HEK293T (cell line): ENCODE measurements around the gene PPP1R37.
"Not testable (repeated sequence)": the region's sequence is repeated elsewhere in the genome, so short reads cannot be mapped to it uniquely, and the experiment has no call there.

ENCODE experiments used
- CTCF ChIA-PET: fragments of 350-600 bp; formaldehyde crosslinking; extraction: SDS; loops from one replicate; lab custom pipeline; 2021; ENCODE audit warnings: antibody characterized with exemption, inconsistent platforms; lab: Yijun Ruan, JAX
- POLR2A ChIA-PET: fragments of 350-600 bp; formaldehyde crosslinking; extraction: SDS; loops from one replicate; lab custom pipeline; 2020; ENCODE audit warnings: antibody characterized with exemption, inconsistent platforms; lab: Yijun Ruan, JAX
- DNase-seq: peaks from one replicate; pipeline ENCODE4 v3.0.0; 2012; ENCODE audit warnings: mixed read lengths; ENCODE audit errors: extremely low spot score
- ARNT ChIP-seq: fragments of 450-650 bp; IDR thresholded peaks from 2 replicates; pipeline ENCODE4 v1.6.1; 2017; ENCODE audit warnings: mild to moderate bottlenecking
- BHLHE40 ChIP-seq: fragments of 450-650 bp; IDR thresholded peaks from 2 replicates; pipeline ENCODE4 v1.6.1; 2016; ENCODE audit warnings: mild to moderate bottlenecking, moderate library complexity, borderline replicate concordance
- CTBP1 ChIP-seq: fragments of 450-650 bp; IDR thresholded peaks from 2 replicates; pipeline ENCODE4 v1.6.1; 2016; ENCODE audit warnings: borderline replicate concordance
- ELF4 ChIP-seq: fragments of 450-650 bp; IDR thresholded peaks from 2 replicates; pipeline ENCODE4 v1.6.1; 2017; ENCODE audit warnings: antibody characterized with exemption
- FOXA1 ChIP-seq: fragments of 450-650 bp; IDR thresholded peaks from 2 replicates; pipeline ENCODE4 v1.6.1; 2016; ENCODE audit warnings: mild to moderate bottlenecking
- FOXK2 ChIP-seq: fragments of 450-650 bp; IDR thresholded peaks from 2 replicates; pipeline ENCODE4 v1.6.1; 2016; ENCODE audit warnings: mild to moderate bottlenecking
- FOXM1 ChIP-seq: fragments of 450-650 bp; IDR thresholded peaks from 2 replicates; pipeline ENCODE4 v1.6.1; 2017; ENCODE audit warnings: mild to moderate bottlenecking, borderline replicate concordance
- HDGF ChIP-seq: fragments of 450-650 bp; IDR thresholded peaks from 2 replicates; pipeline ENCODE4 v1.6.1; 2017; ENCODE audit warnings: antibody characterized with exemption, borderline replicate concordance
- L3MBTL2 ChIP-seq: fragments of 450-650 bp; conservative IDR thresholded peaks from 2 replicates; pipeline ENCODE4 v1.6.1; 2016; ENCODE audit warnings: mild to moderate bottlenecking
- LEF1 ChIP-seq: fragments of 450-650 bp; IDR thresholded peaks from 2 replicates; pipeline ENCODE4 v1.6.1; 2017; ENCODE audit warnings: mild to moderate bottlenecking, borderline replicate concordance
- NFRKB ChIP-seq: fragments of 450-650 bp; IDR thresholded peaks from 2 replicates; pipeline ENCODE4 v1.6.1; 2016; ENCODE audit warnings: mild to moderate bottlenecking, moderate library complexity
- SP1 ChIP-seq: fragments of 450-650 bp; IDR thresholded peaks from 2 replicates; pipeline ENCODE4 v1.6.1; 2017
- SUZ12 ChIP-seq: fragments of 450-650 bp; IDR thresholded peaks from 2 replicates; pipeline ENCODE4 v1.6.1; 2016; ENCODE audit warnings: mild to moderate bottlenecking
- TARDBP ChIP-seq: fragments of 450-650 bp; IDR thresholded peaks from 2 replicates; pipeline ENCODE4 v1.6.1; 2016
- ZNF384 ChIP-seq: fragments of 450-650 bp; IDR thresholded peaks from 2 replicates; pipeline ENCODE4 v1.6.1; 2016
- TF ChIP-seq, protein P1 (sequence below): fragments of 450-650 bp; IDR thresholded peaks from 2 replicates; pipeline ENCODE4 v1.6.1; 2016

The PPP1R37 gene

DNA sequence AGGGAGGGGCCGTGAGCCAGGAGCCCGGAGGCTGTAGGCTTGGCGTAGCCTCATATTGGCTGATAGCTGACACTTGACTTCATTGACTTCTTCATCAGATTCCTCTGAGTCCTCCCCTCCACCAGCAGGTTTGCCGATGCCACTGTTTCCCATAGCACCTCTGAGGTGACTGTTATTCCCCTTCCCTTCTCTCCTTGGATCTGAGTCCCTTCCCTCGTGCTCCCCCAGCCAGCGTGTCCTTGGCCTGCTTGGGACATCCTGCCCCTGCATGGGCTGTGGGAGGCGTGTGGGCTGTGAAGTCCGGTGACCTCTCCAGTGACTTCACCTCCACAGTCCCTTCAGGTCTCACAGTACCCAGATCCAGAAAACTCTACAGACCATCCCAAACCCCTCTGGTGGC lies 8.8 kb downstream of the PPP1R37 start:
- POLR2A ChIA-PET = interaction anchor here (1.9 kb wide), 1 partner anchor 9 kb away, joined by 9 read pairs; the partner anchor contains the start of gene PPP1R37

DNA sequence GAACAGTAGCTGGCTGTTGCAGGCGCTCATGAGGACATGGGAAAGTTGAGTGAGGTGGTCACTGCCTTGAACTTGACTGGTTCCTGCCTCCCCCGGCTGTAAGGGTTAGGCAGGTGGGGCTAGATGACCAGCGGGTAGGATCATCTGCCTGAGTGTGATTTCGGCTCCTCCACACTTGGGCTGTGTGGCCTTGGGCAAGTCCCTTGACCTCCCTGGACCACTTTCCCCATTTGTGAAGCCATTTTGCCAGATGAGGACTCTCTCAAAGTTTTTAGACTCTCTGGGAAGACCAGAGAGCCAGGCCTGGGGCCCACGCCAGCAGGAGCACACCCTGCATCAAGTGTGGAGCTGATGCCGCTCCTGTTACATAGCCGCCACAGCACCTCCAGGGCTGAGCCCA lies 9.5 kb downstream of the PPP1R37 start:
- CTCF ChIA-PET = no interaction called here
- no peak for TF ChIP-seq FOXM1
- no peak for TF ChIP-seq SUZ12
- TF ChIP-seq, protein P1, sequence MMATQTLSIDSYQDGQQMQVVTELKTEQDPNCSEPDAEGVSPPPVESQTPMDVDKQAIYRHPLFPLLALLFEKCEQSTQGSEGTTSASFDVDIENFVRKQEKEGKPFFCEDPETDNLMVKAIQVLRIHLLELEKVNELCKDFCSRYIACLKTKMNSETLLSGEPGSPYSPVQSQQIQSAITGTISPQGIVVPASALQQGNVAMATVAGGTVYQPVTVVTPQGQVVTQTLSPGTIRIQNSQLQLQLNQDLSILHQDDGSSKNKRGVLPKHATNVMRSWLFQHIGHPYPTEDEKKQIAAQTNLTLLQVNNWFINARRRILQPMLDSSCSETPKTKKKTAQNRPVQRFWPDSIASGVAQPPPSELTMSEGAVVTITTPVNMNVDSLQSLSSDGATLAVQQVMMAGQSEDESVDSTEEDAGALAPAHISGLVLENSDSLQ = no peak
- no peak for TF ChIP-seq SP1
- TF ChIP-seq ARNT = no peak
- TF ChIP-seq CTBP1 = no peak
- no peak for TF ChIP-seq ZNF384
- no peak for TF ChIP-seq FOXK2
- TF ChIP-seq BHLHE40 = no peak
- no peak for TF ChIP-seq ELF4
- no peak for TF ChIP-seq TARDBP
- no peak for TF ChIP-seq L3MBTL2
- TF ChIP-seq LEF1 = no peak
- no peak for TF ChIP-seq FOXA1
- TF ChIP-seq HDGF = no peak
- no peak for DNase-seq
- POLR2A ChIA-PET = interaction anchor here (1.6 to 1.9 kb wide), 2 partner anchors 10 kb away, joined by 5 to 9 read pairs; partner anchors contain the start of gene PPP1R37

More for the DNA sequence above, 8.8 kb downstream of the PPP1R37 start:
- DNase-seq = no peak
- CTCF ChIA-PET = no interaction called here
- TF ChIP-seq FOXK2 (no peak), L3MBTL2 (no peak), FOXM1 (no peak), SP1 (no peak), BHLHE40 (no peak), TARDBP (no peak), LEF1 (no peak), FOXA1 (no peak), ZNF384 (no peak), SUZ12 (no peak), ELF4 (no peak), HDGF (no peak), NFRKB (no peak), CTBP1 (no peak), ARNT (no peak)
- TF ChIP-seq, protein P1 = no peak

DNA sequence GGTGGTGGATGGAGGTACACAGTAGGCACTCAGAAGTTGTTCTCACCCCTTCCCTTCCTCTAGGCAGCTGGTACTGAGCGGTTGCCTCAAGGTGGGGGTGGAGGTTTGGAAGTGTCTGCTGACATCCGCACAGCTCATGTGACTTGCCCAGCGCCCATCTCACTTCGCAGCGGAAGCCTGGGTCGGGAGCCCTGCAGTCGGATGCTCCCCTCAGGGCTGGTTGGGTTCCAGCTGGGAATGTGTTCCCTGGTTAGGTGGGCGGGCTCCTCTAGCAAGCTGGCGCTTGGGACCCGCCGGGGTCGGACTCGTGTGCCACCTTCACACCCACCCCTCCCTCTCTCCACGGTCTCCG lies 10.2 kb downstream of the PPP1R37 start:
- POLR2A ChIA-PET = interaction anchor here (0.6 to 1.6 kb wide), 2 partner anchors 11 kb away, joined by 3 to 5 read pairs; no protein-coding TSS in a partner anchor
- no peak for DNase-seq
- no peak for TF ChIP-seq ZNF384

DNA sequence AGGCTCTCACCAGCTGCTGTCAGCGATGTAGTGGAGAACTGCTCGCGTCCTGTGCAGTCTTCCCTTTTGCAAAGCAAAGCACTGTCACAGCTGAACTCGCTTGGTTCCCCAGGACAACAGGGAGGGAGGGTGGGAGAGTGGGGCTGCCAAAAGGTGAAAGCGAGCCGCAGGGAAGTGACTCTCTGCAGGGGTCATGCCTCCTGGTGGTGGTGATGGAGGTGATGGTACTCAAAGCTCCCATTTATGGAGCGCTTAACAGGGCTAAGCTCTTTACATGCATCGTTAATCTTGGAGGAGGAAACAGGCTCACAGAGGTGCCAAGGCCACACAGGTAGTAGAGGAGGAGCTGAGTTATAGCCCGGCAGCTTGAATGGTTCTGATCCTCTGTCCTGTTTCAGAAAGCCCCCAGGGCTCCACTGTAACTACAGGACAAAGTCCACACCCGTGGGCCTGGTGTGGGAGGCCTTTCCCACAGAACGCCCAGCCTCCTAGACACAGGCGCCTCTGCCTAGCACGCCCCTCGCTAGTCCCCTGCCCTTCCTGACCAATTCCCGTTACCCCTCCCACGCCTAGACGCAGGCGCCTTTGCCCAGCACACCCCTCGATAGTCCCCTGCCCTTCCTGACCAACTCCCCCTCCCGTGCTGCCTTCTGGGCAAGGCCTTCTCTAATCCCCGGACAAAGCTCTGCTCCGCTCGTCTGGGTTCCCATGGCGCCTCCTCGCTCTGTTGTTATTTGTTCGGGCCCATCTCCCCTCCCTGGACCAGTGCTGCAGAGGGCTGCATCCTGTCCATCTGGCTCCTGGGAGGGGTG lies 10.7 kb downstream of the PPP1R37 start:
- POLR2A ChIA-PET = interaction anchor here (0.6 to 1.6 kb wide), 2 partner anchors 11 to 12 kb away, joined by 3 to 5 read pairs; no protein-coding TSS in a partner anchor
- CTCF ChIA-PET = interaction anchor here (0.8 kb wide), 1 partner anchor 22 kb away, joined by 3 read pairs; no protein-coding TSS in a partner anchor
- TF ChIP-seq ELF4 = no peak
- TF ChIP-seq, protein P1 = no peak
- no peak for TF ChIP-seq L3MBTL2
- TF ChIP-seq CTBP1 = no peak
- TF ChIP-seq FOXM1 = no peak
- no peak for TF ChIP-seq FOXK2
- TF ChIP-seq BHLHE40 = no peak
- DNase-seq = no peak

More for the DNA sequence above, 10.2 kb downstream of the PPP1R37 start:
- CTCF ChIA-PET = interaction anchor here (0.8 kb wide), 1 partner anchor 22 kb away, joined by 3 read pairs; no protein-coding TSS in a partner anchor

- DNase-seq = no peak
- ChIA-PET CTCF (no interaction called here), POLR2A (no interaction called here)
- TF ChIP-seq FOXM1 (no peak), L3MBTL2 (no peak), BHLHE40 (no peak), FOXK2 (no peak), ARNT (no peak), SP1 (no peak), TARDBP (no peak), SUZ12 (no peak), NFRKB (no peak), LEF1 (no peak), HDGF (no peak), FOXA1 (no peak), ELF4 (no peak)
- TF ChIP-seq, protein P1 = no peak
These were observed 11.8 kb downstream of the PPP1R37 start for GRCh38 chr19:45104658-45105349.

- CTCF ChIA-PET = interaction anchor here (1.2 kb wide), 1 partner anchor 17 kb away, joined by 4 read pairs; no protein-coding TSS in a partner anchor
These were observed 13.4 kb downstream of the PPP1R37 start for GRCh38 chr19:45106363-45106762.

More at GRCh38 chr19:45106363-45106762, 13.4 kb downstream of the PPP1R37 start:
- POLR2A ChIA-PET, DNase-seq: not testable (repeated sequence)
